Choroid plexus epithelial cell (primary cell): Measurements from ENCODE around the gene STH.

Experiments
- DNase-seq: peaks from one replicate; pipeline ENCODE4 v3.0.0-alpha.2; 2010; ENCODE audit warnings: low read depth
- H3K4me3 ChIP-seq: 2 replicates; pipeline ENCODE4 v1.5.1; 2011; ENCODE audit warnings: low read depth, mild to moderate bottlenecking, control low read depth, low read length, moderate library complexity
- TF ChIP-seq, protein P1 (sequence below): conservative IDR thresholded peaks from 2 replicates; pipeline ENCODE4 v1.5.1; 2011; ENCODE audit warnings: low read depth, mild to moderate bottlenecking, control low read depth, inconsistent platforms, low read length, moderate library complexity

Gene STH

GRCh38 chr17:45991341-45991740, 7.7 kb upstream of the STH start:
- H3K4me3 ChIP-seq = no peak overlapping the region
- TF ChIP-seq, protein P1, sequence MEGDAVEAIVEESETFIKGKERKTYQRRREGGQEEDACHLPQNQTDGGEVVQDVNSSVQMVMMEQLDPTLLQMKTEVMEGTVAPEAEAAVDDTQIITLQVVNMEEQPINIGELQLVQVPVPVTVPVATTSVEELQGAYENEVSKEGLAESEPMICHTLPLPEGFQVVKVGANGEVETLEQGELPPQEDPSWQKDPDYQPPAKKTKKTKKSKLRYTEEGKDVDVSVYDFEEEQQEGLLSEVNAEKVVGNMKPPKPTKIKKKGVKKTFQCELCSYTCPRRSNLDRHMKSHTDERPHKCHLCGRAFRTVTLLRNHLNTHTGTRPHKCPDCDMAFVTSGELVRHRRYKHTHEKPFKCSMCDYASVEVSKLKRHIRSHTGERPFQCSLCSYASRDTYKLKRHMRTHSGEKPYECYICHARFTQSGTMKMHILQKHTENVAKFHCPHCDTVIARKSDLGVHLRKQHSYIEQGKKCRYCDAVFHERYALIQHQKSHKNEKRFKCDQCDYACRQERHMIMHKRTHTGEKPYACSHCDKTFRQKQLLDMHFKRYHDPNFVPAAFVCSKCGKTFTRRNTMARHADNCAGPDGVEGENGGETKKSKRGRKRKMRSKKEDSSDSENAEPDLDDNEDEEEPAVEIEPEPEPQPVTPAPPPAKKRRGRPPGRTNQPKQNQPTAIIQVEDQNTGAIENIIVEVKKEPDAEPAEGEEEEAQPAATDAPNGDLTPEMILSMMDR = no peak
- DNase-seq = no peak

DNA sequence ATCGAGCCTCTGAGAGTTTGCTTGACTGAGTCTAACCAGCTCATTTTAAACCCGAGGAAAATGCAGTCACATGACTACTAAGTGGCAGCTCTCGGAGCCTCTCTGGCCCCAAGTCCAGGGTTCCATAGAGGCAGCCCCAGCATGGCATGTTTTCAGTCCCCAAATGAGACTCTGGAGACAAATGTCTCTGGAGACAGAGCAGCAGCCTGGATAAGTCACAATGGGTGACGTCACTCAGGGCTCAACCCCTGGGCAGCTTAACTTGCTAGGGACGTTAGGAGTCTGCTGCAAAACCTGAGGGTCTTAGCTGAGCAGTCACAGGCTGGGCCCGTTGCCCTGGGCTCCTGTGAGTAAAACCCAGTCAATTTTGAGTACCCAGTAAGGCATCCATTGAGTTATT, 6.9 kb upstream of the STH start:
- no peak for DNase-seq
- H3K4me3 ChIP-seq = no peak overlapping the region
- TF ChIP-seq, protein P1 = no peak

- TF ChIP-seq, protein P1 = no peak
- no peak for DNase-seq
- no peak overlapping the region for H3K4me3 ChIP-seq
These were observed 6.1 kb upstream of the STH start for GRCh38 chr17:45992904-45993303.

GRCh38 chr17:45993962-45994627, 5.0 kb upstream of the STH start:
- DNase-seq = no peak
- TF ChIP-seq, protein P1 = no peak
- no peak overlapping the region for H3K4me3 ChIP-seq

- H3K4me3 ChIP-seq = no peak overlapping the region
- TF ChIP-seq, protein P1 = no peak
- DNase-seq = no peak
These were observed 4.1 kb upstream of the STH start for GRCh38 chr17:45994987-45995386.

DNA sequence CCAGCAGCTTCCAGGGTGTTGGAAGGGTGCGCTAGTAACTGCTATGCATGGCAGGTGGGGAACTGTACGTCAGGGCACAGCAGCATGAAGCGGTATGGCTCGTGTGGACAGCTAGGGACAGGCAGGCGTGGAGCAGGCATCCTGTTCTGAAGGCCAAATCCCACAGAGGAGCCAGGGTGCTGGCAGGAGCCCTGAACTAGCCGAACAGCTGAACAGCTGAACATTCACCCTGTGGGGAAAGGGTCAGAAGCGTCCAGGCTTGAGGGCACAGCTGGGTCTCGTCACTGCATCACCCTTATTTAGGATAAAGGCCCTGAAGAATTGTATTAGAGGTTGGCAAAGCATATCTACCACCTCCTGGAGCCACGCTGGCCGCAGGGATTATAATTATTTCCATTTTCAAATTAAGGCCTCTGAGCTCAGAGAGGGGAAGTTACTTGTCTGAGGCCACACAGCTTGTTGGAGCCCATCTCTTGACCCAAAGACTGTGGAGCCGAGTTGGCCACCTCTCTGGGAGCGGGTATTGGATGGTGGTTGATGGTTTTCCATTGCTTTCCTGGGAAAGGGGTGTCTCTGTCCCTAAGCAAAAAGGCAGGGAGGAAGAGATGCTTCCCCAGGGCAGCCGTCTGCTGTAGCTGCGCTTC, 3.3 kb upstream of the STH start:
- no peak for DNase-seq
- no peak overlapping the region for H3K4me3 ChIP-seq
- TF ChIP-seq, protein P1 = no peak
